ENCODE data around the gene ZNF333.
"Not testable (repeated sequence)": the region's sequence is repeated elsewhere in the genome, so short reads cannot be mapped to it uniquely, and the experiment has no call there.

The ZNF333 gene

DNA sequence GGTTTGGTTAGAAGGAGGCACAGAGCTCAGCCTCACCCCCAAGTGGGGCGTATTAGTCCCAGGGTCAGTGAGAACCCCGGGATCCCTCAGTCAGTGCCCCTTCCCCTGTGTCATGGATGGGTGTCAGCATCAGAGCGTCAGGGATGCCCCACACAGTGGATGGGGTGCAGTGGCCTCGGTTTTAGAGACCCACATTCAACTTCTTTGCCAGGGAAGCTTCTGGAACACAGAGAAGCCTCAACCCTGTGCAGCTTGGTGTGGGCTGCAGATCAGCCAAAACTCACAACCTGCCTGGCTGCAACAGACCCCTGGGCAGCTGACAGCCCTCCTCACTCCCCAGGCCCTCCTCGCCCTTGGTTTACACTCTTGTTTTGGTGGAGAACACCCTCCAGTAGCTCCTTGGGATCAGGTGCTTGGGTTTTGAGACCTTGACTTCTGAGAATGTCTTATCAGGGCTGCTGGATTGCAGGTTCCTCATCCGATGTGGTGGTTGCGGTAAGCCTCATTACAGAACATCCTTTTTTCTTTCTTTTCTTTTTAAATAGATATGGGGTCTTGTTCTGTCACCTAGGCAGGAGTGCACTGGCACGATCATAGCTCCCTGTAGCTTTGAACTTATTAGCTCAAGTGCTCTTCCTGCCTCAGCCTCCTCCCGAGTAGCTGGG lies 11.0 kb downstream of the ZNF333 start:
- no peak for DNase-seq

DNA sequence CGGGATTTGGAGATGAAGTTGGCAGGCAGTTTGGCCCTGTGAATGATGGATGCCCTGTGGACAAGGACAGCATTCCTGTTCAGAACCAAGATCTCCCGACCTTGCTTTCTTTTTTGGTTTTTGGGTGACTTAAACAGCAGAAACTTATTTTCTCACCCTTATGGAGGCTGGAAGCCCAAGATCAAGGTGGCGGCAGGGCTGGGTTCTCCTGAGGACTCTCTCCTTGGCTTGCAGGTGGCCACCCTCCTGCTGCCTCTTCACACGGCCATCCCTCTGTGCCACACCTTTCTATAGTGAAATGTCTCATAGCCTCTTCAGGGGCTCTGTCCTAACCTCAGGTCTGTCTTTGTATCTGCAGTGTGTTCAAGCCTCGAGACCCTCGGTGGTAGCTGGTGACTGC lies 14.0 kb downstream of the ZNF333 start:
- no peak for DNase-seq

DNA sequence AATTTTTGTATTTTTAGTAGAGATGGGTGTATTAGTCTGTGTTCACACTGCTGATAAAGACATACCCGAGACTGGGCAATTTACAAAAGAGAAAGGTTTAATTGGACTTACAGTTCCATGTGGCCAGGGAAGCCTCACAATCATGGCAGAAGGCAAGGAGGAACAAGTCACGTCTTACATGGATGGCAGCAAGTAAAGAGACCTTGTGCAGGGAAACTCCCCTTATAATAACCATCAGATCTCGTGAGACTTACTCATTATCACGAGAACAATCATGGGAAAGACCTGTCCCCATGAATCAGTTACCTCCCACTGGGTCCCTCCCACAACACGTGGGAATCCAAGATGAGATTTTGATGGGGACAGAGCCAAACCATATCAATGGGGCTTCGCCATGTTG lies 14.6 kb downstream of the ZNF333 start:
- DNase-seq = no peak

DNA sequence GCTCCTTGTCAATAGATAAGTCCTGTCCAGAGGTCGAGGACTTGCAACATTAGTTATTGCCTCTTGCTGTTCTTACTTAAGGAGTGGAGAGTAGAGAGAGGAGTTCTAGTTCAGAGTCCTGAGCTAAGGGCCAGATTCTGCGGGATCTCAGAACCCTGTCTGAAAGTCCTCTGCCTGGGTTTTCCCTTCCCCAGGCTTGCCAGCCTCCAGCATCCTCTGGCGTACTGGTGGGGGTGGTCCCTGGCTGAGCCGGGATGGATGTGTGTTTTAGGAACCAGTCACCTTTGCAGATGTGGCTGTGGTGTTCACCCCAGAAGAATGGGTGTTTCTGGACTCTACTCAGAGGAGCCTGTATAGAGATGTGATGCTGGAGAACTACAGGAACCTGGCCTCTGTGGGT lies 26.0 kb downstream of the ZNF333 start:
- DNase-seq = no peak

DNA sequence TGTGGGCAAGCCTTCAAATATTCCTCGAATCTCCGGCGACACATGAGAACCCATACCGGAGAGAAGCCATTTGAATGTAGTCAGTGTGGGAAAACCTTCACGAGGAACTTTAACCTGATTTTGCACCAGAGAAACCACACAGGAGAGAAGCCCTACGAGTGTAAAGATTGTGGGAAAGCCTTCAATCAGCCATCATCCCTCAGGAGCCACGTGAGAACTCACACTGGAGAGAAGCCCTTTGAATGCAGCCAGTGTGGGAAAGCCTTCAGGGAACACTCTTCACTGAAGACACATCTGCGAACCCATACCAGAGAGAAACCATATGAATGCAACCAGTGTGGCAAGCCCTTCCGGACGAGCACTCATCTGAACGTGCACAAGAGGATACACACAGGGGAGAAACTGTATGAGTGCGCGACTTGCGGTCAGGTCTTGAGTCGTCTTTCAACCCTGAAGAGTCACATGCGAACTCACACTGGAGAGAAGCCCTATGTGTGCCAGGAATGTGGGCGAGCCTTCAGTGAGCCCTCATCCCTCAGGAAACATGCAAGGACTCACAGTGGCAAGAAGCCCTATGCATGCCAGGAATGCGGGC lies 28.8 kb downstream of the ZNF333 start:
- DNase-seq = no peak

DNA sequence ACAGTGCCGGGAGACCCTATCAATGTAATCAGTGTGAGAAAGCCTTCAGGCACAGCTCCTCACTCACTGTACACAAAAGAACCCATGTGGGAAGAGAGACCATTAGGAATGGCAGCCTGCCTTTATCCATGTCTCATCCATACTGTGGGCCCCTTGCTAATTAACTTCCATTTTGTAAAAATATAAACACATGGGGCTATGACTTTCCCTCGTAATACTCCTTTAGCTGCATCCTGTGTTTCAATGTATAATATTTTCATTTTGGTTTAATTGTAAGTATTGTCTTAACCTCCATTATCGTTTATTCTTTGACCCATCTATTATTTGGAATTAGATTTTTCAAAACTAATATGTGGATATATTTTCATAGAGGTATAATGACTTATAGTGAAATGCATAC lies 29.3 kb downstream of the ZNF333 start:
- no peak for DNase-seq

DNA sequence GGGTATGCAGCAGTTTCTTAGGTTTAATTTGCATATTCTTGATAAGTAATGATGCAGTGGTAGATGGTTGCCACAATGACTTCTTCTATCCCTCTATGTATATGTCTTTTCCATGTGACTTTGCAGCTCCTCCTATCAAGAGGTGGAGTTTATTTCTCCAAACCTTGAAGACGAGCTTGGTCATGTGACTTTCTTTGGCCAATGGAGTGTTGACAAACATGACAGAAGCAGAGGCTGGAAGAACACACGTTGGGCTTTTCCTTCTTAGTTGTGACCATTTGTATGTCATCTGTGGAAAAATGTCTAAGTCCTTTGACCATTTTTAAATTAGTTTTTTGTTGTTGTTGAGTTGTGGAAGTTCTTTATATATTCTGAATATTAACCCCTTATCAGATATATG lies 32.3 kb downstream of the ZNF333 start:
- DNase-seq = no peak

DNA sequence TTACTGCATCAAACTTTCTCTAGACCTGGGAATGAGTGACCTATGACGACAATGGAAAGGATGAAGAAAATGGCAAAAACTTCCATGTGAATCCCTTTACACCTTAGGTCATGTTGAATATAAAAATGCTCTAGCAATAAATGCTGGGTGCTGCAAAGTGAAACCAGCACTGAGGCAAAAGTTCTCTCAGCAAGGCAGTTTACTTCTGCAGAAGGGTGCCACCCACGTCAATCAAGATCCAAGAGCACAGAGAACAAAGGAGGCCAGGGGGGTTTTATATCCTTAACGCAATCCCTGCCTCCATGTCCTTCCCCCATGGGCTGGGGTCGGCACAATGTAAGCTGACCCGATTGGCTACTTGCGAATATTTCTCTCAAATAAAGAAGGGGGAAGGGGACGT lies 38.7 kb downstream of the ZNF333 start:
- DNase-seq = no peak

DNA sequence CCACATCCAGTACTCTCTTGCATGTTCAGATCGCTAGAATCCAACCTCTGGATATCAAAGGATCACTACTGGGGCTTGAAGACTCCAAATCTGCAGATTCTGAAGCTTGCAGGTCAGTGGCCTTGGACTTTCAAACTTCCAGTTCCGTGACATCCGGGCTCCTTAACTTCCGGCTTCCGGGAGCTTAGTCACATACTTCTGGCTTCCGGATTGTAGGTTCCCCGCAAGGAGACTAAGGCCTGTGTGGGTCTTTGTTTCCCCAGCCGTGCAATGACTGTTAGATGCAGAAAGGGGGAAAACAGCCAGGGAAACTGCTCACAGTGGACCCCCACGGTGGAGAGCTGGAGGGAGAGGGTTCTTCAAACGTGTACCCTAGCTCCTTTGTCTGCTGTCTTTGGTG lies 41.4 kb downstream of the ZNF333 start:
- DNase-seq = no peak

DNA sequence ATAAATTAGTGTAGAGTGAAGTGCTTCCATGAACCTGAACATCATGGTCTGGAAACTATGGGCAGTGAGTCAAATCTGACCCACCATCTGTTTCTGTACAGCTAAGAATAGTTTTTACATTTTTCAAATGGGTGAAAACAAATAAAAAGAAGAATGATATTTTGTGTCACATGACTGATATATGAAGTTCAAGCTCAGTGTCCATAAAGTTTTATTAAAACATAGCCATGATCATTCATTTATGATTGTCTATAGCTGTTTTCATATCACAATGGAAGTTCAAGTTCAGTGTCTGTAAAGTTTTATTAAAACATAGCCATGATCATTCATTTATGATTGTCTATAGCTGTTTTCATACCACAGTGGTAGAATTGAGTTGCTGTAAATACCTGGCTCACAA lies 42.7 kb downstream of the ZNF333 start:
- DNase-seq = no peak

DNA sequence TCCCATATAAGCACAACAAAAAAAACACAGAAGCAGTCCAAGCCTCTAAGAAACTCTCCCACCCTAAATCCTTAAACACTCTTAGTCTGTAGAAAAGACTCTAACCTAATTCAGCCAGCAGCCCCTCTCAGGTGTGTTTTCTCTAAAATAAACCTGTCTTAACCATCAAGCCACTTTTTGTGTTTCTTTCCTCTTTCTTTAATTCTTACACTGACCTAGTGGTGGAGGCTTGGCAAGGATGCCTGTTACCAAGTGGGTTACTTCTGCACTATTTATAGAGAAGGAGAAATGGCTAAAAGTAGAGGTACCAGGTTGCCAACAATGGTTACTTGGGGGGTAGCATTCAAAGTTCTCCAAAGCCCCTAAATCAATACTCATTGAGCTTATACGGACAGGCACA lies 43.7 kb downstream of the ZNF333 start:
- DNase-seq = no peak

DNA sequence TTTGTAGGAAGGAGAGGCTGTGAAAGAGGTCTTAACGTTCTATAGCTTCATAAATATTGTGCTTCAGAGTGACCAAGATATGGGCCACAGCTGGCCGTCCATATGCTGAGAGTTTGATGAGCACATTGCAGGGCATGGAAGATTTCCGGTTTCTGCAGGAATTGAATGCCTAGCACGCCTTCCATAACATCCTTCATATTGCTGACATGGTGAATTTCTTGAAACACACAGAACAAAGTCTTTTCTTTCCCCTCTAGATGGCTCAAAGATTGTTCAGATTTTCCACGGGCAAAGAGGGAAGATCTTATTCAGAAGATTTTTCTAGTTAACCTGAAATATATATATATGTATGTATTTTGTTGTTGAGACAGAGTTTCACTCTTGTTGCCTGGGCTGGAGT lies 46.1 kb downstream of the ZNF333 start:
- DNase-seq = no peak

DNA sequence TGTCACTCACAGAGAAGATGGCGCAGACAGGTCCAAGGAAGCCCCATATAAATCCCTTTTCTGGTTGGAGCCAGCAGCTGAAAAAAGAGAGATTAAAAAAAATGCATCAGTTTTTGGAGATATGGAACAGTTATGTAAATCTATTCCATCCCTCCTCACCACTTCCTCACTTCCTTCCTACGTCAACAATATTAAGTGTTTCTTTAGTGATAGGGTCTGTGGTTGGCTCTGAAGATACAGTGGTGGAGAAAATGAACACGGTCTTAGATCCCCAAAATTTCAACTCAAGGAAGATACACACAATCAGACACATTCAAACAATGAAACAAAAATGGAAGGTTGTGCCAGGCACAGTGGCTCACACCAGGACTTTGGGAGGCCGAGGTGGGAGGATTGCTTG lies 57.0 kb downstream of the ZNF333 start:
- no peak for DNase-seq

DNA sequence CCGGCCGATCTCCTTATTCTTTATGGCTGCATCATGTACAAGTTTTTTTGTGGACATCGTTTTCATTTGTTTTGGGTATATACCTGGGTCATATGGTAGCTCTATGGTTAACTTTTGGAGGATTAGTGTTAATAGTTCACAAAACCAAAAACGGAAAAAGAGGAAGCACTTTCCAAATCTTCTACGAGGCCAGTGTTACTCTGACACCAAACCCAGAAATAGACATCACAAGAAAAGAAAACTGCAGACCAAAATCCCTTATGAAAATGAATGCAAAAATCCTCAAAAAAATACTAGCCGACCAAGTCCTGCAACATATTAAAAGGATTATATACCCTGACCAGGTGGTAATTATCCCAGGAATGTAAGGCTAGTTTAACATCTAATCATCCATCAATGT lies 58.8 kb downstream of the ZNF333 start:
- no peak for DNase-seq

DNA sequence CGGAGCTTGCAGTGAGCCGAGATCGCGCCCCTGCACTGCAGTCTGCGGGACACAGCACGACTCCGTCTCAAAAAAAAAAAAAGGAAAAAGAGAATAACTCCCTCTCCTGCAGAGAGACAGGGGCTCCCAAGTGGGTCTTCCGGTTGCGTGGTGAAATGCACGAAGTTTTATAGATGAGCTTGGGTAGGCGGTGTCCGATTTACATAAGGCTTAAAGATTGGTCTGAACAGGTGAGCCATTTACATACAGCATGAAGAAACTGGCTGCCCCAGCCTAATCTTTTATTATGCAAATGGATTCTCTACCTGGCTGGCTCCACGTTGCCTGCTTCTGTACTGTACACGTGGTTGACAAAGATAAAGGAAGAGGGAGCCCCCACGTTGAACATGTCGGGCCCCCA lies 69.0 kb downstream of the ZNF333 start:
- DNase-seq = no peak

DNA sequence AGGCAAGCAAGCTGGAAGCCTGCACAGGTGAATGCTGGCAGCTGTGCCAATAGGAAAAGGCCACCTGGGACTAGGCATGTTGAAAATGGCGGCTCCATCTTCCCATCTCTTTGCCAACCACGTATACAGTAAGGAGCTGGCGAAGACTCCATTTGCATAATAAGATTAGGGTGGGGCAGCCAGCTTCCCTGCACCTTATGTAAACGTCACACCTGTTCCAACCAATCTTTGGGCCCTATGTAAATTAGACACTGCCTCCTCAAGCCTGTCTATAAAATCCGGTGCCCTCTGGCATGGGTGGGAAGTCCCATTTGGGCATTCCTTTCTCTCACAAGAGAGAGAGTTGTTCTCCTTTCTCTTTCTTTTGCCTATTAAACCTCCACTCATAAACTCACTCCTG lies 71.8 kb downstream of the ZNF333 start:
- DNase-seq = no peak

DNA sequence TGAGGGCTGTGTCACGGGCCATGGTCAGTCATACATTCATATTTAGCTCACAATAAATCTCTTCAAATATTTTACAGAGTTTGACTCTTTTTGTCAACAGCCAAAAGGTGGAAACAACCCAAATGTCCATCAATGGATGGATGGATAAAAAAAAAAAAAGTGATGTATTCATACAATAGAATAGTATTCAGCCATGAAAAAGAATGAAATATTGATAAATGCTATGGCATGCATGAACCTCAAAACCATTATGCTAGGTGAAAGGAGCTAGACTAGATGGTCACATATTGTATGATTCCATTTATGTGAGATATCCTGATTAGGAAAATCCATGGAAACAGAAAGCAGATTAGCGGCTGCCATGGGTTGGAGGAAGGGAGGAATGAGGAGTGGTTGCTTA lies 72.3 kb downstream of the ZNF333 start:
- no peak for DNase-seq

DNA sequence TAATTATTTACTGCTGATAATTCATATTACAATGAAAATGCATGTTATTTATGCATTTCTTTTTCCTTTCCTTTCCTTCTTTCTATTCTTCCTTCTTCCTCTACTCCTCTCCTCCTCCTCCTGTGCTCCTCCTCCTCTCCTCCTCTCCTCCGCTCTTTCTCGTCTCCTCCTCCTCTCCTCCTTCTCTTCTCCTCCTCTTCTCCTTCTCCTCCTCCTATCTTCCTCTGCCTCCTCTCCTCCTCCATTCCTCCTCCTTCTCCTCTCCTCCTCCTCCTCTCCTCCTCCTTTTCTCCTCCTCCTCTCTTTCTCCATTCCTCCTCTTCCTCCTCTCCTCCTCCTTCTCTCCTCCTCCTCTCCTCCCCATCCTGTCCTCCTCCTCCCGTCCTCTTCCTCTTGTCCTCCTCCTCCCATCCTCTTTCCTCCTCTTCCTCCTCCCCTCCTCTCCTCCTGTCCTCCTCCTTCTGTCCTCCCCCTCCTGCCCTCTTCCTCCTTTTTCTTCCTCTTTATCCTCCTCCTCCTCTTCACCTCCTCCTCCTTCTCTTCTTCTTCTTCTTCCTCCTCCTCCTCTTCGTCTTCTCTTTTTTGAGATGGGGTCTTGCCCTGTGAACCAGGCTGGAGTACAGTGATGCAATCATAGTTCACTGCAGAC lies 73.8 kb downstream of the ZNF333 start:
- no peak for DNase-seq

DNA sequence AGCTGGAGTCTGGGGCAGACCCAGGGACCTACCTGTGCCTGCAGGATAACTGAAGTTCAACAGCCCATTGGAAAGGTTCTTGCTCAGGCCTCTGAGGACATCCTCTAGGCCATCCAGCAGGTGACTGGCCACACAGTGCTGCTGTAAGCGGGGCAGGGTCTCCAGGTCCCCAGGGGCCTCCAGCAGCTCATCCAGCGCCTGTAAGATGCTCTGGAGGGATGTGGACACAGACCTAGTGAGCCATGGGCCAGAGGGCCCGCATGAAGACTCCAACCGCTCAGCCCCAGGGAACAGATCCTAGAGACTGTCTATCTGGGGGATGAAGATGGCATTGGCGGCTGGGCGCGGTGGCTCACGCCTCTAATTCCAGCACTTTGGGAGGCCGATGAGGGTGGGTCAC lies 74.6 kb downstream of the ZNF333 start:
- no peak for DNase-seq

DNA sequence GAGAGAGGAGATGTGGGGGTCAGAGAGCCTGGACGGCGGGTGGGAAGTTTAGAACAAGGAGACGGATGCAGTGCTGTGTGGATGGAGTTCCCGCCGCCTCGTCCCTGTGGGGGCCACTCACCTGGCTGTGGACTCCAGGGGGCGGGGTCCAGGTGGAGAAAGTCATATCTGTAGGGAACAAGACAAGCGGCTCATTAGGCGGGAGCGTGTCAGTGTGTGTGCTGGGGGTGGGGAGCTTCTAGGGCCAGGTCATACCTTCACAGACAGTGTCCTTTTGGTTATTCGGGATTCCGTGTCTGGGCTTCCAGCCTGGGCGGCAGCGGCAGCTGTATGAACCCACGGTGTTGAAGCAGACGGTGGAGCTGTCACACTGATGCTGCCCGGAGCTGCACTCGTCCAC lies 75.6 kb downstream of the ZNF333 start:
- DNase-seq = not testable (repeated sequence)

DNA sequence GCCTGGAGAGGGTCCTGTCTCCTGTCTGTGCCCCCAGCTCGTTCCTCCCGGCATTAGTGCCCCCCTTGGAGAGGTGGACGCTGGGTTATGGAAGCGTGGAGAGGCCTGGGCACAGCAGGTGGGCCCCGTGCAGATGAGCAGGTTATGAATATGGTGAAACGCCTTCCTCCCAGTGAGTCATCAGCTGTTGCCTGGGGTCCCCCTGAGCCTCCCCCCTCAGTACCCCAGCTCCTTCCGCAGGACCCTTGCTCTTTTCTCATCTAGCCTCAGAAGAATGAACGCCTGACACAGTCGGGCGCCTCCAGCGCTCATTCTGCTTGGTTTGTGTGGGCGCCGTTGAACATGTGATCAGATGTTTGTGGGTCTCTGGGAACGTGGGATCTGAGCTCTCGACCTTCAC lies 76.0 kb downstream of the ZNF333 start:
- not testable (repeated sequence) for DNase-seq

DNA sequence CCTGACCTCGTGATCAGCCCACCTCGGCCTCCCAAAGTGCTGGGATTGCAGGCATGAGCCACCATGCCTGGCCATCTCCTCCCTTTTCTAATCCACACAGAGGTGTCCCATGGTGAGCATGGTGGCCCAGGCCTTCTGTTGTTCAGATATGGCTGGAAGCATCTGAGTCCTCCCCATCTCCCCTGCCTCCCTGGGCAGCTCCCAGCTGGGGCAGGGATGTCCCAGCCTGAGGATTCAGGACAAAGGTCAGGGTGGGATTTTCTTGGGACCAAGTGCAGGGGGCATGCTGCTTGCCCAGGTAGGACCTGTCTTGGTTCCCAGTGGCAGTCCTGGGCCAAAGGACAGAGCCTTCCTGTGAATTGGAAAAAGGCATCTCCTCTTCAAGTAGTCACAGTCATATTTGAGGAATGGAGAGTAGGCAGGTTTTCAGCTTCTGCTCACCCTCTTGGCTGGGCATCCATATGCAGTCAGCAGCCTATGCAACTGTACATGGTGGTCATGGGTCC lies 77.7 kb downstream of the ZNF333 start:
- no peak for DNase-seq

DNA sequence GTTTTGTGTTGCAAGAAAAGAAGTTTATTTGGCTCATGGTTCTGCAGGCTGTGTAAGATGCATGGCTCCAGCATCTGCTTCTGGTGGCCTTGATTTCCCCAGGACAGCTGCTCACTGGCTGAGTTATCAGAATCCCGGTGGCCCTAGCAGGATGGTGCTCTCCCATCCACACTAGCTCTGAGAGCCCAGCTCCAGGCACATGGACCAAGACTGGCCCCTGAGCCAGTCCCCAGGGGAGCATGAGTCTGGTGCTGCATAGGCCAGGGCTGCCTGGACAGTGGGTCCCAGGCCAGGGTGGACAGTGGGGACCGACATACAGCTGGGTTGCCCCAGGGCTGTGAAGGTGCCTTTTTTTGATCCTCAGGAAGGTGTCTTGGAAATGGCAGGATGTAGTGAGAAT lies 78.2 kb downstream of the ZNF333 start:
- DNase-seq = no peak

DNA sequence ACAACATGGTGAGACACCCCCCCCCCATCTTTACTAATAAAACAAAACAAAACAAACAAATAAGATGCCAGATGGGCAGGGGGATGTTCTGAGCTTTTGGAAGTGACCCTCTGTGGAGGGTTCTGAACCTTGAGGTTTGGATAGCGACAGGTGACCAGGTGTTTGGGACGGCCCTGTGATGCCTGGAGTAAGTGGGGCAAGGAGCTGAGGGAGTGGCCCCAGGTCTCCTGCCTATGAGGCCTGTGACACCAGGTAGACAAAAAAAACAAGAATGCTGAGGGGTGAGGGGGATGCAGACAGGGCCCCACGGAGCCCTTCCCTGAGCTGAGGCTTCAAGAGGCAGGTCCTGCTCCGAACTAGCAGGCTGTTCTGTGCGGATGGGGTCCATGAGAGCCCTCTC lies 79.4 kb downstream of the ZNF333 start:
- no peak for DNase-seq

DNA sequence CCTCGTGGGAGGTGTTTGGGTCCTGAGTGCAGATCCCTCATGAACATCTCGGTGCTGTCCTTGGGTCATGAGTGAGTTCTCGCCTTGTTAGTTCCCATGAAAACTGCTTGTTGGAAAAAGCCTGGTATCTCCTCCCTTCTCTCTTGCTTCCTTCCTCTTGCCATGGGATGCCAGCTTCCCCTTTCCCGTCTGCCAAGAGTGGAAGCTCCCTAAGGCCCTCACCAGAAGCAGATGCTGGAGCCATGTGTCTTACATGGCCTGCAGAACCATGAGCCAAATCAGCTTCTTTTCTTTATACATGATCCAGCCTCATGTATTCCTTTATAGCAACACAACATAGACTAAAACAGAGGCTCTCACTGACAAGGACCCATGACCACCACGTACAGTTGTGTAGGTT lies 80.3 kb downstream of the ZNF333 start:
- no peak for DNase-seq

Data from femur (tissue), 1 donor.